T-helper 2 cell treated with Interferon-gamma antibody and Interleukin-4, amounts not matched to agents 100 ng/mL and 5 ng/mL, for 36 hours (primary cell): ENCODE measurements around the gene MAPK8. TPM values are rescaled to one million over a fixed set of nuclear protein-coding genes. Genes with fewer than 3 reads are reported as not detected.
"Not testable (repeated sequence)": the region's sequence is repeated elsewhere in the genome, so short reads cannot be mapped to it uniquely, and the experiment has no call there.

ENCODE experiments used
- intact Hi-C: fragments of 100-400 bp; cut with micrococcal nuclease; formaldehyde crosslinking; loops from one replicate; pipeline ENCODE4 v1.15.1; 2023
- total RNA-seq: library from RNA; stranded (reverse); gene quantifications from 2 replicates; pipeline ENCODE4 v1.2.3, GENCODE V29; 2022

Gene MAPK8
- total RNA-seq = 49.8 and 50.5 TPM in 2 replicates

DNA sequence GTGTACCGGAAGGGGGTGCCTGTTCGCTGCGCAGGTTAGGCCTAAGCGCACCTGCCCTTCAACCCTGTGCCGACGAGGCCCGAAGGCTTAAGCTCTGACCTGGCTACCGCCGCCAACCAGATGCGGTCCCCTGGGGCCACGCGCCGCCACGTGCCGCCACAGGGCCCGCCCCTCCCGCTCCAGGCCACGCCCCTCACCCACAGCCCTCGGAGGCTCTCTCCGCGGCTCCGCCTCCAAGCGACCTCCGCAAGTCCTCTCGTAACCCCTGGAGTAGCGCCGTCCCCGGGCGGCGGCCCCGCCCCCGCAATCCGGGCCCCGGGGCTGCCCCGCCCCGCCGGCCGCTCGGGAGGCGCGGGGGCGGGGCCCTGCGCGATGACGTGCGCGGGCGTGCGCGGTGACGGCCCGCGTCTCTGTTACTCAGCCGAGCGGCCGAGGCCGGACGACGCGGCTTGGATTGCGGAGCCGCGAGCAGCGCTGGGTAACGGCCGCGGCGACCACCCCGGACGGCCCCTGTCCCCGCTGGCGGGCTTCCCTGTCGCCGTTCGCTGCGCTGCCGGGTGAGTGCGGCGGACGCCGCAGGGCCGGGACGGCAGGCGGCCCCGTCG is at the start of gene MAPK8:
Gene MAPK8, plus strand, starts transcription at position 413 of the 605 bp plus-strand sequence. CDS start 94,984 bp downstream, outside the sequence.
- intact Hi-C loops = loop anchor here (5.0 to 10.0 kb wide), 2 partner anchors 878 to 1231 kb away; partner anchors contain the start of genes ERCC6 and TMEM273

DNA sequence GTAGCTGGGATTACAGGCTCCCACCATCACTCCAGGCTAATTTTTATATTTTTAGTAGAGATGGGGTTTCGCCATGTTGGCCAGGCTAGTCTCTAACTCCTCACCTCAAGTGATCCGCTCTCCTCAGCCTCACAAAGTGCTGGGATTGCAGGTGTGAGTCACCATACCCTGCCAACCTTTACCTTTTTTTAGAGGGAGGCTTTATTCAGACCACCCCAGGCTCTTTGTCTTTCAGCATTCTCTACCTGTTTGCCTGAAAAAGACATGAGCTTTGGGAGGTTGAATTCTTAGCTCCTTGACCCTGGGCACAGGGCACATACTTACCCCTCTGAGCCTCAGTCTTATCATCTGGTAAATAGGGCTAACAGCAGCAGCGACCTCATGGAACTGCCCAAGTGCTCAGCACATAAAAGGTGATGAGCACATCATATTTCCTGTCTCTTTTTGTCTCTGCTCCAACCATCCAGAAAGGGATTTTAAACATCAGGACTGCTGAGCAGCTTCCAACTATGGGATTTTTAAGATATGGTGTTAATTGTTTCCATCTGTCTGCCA is 49.0 kb upstream of the MAPK8 start:
- intact Hi-C loops = no loop called here

DNA sequence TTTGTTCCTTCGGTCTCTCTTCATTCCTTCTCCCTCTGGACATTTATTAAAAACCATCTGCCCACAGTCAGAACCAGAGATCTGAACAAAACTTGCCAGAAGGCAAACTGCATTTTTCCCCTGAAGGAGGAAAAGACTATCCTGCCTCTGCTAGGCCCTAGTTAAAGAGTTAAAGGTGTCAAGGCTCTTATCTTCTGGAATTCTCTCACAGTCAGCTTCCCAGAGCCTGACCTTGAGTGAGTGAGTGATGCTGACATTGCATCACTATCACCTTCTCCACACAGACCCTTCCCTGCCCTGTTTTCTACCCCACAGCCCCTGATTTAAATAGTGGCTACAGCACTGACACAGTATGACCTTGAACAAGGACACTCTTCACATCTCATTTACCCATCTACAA is 48.4 kb upstream of the MAPK8 start:
- intact Hi-C loops = no loop called here

DNA sequence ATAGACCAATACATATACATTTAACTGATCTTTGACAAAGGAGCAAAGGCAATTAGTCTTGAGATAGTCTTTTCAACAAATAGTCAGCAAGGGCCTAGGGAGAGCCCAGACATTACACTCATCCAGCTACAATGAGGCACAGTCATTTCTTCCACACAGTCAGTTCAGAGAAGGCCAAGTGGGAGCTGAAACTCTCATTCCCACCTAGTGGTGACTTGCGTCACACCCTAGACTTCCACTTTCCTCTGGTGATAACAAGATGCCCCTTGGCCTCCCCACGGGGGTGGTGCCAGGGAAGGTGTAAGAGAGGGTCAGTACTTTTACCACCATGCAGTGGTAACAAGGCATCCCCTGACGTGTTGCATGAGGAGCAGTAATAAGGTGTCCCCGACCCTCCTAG is 39.9 kb upstream of the MAPK8 start:
- intact Hi-C loops = no loop called here

DNA sequence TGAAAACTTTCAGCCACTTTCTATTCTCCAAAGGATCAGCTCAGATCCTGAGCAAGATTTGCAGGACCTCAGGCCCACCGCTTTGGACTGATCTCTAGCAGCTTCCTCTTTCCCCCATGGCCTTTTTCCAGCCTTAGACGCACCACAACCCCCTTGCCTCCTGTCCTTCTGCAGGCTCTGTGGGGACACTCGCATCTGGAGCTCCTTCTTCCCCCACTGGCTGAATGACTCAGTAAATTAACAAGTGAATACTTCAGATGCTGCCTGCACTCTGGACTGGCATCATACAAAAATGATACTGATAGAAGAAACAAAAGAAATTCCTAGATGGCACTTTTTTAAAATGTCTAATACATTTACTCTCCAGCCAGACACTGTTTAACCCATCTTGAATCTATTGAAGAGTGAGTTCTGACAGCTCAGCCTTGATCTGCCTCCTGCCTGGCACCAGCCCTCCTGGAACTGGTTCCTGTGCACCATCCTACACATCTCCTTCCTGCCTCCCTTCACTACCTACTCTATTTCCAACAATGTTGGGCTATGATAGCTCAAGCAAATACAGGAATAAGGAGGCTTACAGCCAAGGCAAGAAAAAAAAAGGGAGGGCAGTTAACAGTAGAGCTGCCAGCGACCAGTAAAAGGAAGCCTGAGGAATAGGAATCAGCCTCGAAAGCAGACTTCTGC is 35.3 kb upstream of the MAPK8 start:
- intact Hi-C loops = no loop called here

DNA sequence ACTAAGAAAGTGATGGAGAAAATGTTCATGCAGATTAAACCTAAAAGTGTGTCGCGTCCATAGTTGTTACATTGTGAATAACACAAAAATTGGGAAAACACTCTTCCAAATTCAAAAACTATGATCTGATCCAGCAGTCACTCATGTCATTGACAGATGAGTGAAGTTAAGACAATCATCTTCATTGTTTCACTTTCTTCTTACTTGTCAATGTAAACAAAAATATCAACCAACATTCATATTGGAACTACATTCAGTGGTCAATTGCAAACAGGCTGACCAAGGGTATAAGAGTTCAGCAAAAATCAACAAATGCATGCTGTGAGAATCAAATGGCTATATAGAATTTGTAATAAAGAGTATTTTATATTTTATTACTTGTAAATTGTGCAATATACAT is 33.8 kb upstream of the MAPK8 start:
- intact Hi-C loops = no loop called here

DNA sequence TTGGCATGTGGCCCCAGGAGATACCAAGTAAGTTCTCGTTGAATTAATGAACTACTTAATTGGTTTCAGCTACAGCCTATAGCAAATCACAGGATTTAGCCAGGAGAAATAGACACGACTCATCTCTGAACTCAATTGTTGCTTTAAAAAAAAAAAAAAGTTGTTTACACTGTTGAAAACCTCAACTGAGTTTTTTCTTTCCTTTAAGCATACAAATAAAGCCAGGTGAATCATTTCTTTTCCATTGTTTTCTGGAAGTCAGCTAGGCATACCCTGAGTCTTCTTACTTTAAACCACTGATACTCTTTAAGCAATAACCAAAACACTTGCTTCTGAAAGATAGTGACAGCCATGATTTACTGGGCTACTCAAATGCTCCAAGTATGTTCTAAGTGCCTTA is 32.7 kb upstream of the MAPK8 start:
- intact Hi-C loops = no loop called here

DNA sequence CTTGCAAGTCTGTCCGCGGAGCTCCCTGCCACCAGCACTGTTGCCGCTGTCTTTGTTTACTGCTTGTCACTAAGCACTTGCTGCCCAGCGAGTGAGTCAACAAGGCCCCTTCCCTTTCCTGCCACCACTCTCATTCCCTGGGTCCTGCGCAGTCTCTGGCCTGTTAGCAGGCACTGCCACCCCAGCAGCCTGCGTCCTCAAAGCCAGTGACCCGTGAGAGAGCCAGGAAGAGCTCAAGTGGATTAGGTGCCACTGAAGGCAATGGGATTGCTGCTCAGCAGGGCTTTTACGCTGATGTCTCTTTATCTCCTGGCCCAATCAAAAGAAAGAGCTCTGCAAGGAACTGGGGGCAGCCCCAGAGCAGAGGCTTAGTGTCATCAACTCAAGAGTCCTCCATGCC is 31.8 kb upstream of the MAPK8 start, which contains the start of gene FRMPD2:
Gene FRMPD2, minus strand, starts transcription at position 61 of the 400 bp plus-strand sequence. CDS start 129 bp downstream, outside the sequence.
- intact Hi-C loops = no loop called here

DNA sequence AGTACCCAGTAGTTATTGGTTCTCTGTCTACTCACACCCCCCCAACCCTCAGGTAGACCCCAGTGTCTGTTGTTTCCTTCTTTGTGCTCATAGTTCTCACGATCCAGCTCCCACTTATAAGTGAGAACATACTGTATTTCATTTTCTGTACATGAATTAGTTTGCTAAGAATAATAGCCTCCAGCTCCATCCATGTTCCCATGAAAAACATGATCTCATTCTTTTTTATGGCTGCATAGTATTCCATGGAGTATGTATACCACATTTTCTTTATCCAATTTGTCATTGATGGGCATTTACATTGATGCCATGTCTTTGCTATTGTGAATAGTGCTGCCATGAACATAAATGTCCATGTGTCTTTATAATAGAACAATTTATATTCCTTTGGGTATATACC is 29.4 kb upstream of the MAPK8 start:
- intact Hi-C loops = no loop called here

DNA sequence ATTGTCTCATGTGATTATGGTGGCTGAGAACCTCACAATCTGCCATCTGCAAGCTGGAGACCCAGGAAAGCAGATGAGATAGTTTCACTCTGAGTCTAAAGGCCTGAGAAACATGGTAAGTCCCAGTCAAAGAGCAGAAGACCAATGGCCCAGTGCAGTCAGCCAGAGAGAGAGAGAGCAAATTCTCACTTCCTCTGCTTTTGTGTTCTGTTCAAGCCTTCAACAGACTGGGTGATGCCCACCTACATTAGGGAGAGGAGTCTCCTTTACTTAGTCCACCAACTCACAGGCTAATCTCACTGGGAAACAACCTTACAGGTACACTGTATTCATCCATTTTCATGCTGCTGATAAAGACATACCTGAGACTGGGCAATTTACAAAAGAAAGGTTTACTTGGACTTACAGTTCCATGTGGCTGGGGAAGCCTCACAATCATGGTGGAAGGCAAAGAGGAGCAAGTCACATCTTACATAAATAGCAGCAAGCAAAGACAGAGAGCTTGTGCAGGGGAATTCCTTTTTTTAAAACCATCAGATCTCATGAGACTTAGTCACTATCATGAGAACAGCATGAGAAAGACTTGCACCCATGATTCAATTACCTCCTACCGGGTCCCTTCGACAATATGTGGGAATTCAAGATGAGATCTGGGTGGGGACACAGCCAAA is 27.3 kb upstream of the MAPK8 start:
- intact Hi-C loops = no loop called here

DNA sequence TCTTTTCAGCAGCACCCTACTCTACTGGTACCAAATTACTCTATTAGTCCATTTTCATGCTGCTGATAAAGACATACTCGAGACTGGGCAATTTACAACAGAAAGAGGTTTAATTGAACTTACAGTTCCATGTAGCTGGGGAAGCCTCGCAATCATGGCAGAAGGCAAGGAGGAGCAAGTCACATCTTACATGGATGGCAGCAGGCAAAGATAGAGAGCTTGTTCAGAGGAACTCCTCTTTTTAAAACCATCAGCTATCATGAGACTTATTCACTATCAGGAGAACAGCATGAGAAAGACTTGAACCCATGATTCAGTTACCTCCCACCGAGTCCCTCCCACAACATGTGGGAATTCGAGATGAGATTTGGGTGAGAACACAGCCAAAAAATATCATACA is 24.8 kb upstream of the MAPK8 start:
- intact Hi-C loops = not testable (repeated sequence)

DNA sequence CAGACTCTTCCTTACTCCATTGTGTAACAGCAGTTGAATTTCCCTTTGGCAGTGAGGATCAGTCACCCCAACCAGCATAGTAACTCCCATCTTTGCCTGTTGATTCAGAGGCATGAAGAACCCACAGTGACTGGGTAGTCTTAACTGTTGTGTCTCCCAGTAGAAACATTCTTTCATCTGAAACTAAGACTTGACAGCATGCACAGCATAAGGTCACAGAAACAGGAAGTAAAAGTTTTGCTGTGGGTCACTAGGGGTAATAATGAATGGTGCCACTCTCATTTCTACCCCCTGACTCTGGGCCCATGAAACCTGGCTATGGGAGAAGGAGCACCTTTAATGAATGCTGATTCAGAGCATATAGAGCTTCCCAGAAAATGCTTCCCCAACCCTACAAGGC is 23.6 kb upstream of the MAPK8 start:
- intact Hi-C loops = no loop called here

DNA sequence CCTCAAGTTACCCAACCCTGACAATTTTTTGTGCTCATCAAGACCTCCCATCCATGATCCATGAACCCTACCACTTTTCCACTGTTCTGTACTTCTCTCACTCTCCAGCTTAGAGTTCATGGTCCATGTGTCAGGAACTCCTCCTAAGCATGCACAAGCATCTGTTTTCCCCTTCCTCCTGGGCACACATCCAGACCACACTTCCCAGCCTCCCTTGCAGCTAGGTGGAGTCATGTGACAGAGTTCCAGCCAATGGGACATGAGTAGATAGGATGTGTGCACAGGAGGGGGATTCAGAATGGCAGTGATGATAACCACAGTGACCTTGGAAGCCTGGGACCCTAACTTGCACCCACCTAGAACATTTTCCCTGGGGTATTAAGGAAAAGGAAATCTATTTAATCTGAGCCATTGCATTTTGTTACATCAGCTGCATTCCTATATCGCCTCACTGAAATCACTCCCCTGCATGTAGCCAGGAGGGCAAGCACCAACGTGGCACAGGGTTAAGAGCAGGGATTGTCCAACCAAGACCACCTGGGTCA is 22.4 kb upstream of the MAPK8 start:
- intact Hi-C loops = no loop called here

DNA sequence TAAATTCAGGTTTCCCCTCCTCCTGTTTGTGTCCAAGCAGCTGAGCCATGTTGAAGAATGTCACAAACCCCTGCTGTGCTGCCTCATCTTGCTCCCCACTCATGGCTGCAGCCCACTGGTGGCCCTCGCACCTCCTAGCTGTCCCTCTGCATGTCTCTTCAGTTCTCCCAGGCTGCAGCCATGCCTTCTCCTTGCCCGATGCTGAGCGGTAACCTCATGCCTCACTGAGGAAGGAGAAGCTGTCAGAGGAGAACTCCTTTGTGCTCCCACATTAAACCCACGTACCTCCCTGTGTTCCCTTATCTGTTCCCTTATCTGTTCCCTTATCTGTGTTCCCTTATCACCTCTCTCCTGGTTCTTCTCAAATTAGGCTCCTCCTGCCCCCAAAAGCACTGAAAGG is 21.7 kb upstream of the MAPK8 start:
- intact Hi-C loops = no loop called here

DNA sequence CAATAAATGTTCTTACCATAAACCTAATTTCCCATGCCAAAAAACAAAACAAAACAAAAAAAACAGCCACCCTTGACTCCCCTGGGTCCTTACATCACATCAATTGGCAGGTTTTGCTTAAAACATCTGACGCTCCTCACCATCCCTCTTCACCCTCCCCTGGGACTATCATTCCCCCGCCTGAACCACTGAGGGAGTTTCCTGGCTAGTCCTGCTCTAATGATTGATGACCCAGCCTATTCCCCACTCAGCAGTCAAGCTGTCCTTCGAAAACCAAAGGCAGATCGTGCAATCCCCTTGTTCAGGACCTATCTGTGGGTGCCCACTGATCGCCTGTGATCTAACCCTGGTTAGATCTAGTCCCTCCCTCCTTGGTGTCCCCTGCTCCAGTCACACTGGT is 20.8 kb upstream of the MAPK8 start:
- intact Hi-C loops = no loop called here

DNA sequence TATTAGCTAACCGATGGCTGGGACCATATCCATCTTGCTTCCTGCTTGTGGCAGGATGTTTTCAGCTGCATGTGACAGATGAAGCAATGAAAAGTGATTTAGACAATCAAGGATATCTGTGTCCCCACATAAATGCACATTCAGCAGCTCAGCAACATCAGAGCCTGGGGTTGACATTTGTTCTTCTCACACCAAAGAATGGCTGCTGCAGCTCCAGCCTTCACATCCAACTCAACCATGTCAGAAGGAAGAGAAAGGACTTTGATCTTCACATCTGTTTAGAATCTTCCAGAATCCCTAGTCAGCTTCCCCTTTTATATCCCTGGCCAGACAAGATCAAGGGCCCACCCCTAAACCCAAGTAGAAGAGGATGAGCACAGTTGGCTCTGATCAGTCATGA is 20.1 kb upstream of the MAPK8 start:
- intact Hi-C loops = no loop called here

DNA sequence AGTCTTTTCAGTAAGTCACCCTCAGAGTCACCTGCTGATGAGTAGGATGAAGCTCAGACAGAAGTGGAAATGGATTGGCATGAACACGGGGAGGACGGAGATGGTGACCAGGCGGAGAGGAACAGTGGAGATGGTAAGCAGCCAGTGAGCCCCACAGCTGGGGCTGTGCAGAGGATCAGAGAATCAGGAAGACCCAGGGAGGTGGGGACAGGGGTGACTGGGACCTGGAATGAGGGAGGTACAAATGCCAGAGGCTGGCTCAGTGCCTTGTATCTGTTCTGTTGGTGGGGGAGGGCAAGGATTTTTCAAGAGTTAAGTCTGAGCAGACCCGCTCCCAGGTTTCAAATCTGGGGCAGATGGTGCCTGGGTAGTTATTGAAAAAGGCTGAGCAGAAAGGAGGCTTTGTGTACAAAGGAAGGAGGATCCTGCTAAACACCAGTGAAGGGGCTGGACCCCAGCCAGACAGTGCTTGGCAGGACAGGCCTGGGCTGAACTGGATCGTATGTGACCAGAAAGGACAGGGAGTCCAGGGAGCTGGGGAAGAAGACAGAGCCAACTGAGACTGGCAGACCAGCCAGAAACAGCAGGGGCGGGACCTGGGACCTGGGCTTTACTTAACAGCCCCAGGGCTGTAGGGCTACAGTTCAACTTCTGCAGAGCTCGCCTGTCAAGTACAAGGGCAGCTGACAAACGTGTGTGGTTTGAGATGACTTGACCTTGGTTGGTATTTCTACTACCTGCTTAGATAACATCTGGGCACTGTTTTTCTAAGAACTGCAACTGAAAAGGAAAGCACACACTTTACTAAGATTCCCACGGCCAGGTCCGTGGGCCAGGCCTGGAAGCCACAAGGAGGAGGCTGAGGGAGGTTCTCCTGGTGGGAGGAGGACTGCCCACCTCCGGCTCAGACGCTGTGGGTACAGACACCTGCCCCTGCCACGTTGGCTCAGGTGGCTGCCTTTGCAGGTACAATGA is 18.8 kb upstream of the MAPK8 start:
- intact Hi-C loops = no loop called here

DNA sequence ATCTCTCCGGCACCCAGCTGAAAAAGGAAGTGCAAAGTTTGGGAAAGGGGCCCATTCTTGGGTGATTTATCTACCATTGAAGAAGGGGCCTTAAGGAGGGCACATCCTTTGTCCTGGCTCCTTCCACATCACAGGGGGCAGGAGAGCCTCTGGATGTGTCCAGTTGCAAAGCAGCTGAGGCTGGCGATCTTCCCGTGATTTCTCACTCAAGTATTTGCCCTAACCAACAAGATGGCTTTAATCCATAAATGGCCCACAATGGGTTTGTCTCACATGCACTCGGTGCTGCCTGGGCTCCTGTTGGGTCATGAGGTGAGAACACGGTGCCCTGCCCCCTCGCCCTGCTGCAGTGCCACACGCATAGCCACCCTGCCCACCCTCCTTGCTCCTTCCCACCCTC is 17.8 kb upstream of the MAPK8 start:
- intact Hi-C loops = loop anchor here (1.0 kb wide), 1 partner anchor 73 kb away; no protein-coding TSS in a partner anchor

DNA sequence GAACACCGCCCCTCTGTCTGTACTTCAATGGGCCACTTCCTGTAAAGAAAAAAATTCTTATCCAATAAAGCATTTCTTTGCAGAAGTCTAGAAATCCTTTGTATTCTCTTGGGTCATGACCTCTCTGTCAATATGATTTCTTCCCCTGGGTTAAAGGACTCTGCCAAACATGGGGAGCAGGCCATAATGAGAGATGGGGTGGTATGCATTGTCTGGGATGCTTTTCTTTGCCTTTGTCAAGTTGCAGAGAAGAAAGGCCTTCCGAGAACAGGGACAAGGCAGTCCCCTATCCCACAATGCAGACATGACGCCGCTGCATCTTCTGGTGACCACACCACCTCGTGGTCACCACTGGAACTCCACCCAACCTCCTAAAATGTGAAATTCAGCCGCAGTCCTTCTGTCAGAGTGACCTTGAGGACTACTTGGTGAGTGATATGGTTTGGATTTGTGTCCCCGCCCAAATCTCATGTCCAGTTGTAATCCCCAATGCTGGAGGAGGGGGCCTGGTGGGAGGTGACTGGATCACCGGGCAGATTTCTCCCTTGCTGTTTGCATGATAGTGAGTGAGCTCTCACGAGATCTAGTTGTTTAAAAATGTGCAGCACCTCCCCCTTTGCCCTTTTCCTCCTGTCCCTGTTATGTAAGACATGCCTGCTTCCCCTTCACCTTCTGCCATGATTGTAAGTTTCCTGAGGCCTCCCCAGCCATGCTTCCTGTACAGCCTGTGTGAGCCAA is 16.8 kb upstream of the MAPK8 start:
- intact Hi-C loops = loop anchor here (1.0 kb wide), 1 partner anchor 74 kb away; no protein-coding TSS in a partner anchor

DNA sequence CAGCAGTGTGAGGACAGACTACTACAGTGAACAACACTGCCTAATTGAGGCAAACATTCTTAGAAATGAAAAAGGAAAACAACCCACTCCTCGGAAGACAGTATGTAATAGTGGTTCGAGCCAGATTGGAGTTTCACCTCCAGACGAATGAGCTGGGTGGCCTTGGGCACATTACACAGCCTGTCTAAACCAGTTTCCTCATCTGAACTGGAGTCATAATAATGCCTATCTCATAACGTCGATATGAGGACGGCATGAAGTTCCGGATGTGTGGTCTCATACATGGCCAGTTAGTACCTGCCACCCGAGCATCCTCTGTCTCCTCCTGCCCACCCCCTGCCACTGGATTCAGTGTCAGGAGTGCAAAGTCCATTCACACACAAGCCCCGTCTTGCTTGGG is 16.2 kb upstream of the MAPK8 start:
- intact Hi-C loops = no loop called here
